Posterior vena cava (tissue), 2 donors: Measurements from ENCODE around the gene CFDP1. TPM values are rescaled to one million over a fixed set of nuclear protein-coding genes. Genes with fewer than 3 reads are reported as not detected.
"Not testable (repeated sequence)": the region's sequence is repeated elsewhere in the genome, so short reads cannot be mapped to it uniquely, and the experiment has no call there.

Experiments
- DNase-seq: peaks from one replicate; pipeline ENCODE4 v3.0.0-alpha.2; 2020; ENCODE audit warnings: low spot score
- intact Hi-C, 2 donors: fragments of 100-400 bp; cut with DNase I; formaldehyde crosslinking; loops; one replicate each; pipeline versions ENCODE4 v1.14.1 to v1.14.2; 2022 to 2023
- total RNA-seq, 2 donors: library from RNA; stranded (reverse); fragmentation: NEBNext Ultra II Directional; extraction: Animal tissue kit (Norgen Biotek cat#: 25700); gene quantifications; one replicate each; pipeline ENCODE4 v1.2.1, GENCODE V29; 2021
- donor health status: DM: yes; HTN: yes; CAD: no.
- donor health status: DM: yes; HTN: yes; CAD: no.

CFDP1 gene
- total RNA-seq, 2 donors from 2014 or later, result 45.3 to 54.4 TPM

DNA sequence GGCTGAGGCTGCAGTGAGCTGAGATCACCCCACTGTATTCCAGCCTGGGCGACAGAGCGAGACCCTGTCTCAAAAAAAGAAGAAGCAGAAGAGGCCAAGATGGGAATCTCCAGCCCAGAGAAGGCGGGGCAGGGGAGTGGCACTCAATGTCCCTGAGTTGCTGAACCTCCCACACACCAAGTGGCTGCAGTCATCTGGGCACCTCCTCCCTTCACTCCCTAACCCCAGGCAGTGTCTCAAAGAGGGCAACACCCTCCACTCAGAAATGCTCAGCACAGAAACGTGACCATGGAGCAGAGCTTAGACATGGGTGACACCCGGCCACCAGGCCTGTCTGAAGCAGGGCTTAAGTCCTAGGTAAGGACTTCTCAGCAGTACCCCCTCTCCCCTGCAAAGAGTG lies 145.6 kb downstream of the CFDP1 start:
- intact Hi-C loops, result no loop called here
- DNase-seq, result no peak

GRCh38 chr16:75286389-75286788 lies 146.9 kb downstream of the CFDP1 start:
- intact Hi-C loops, result no loop called here
- DNase-seq, result no peak

- intact Hi-C loops, result no loop called here
Measured at GRCh38 chr16:75282466-75283281, 150.6 kb downstream of the CFDP1 start.

DNA sequence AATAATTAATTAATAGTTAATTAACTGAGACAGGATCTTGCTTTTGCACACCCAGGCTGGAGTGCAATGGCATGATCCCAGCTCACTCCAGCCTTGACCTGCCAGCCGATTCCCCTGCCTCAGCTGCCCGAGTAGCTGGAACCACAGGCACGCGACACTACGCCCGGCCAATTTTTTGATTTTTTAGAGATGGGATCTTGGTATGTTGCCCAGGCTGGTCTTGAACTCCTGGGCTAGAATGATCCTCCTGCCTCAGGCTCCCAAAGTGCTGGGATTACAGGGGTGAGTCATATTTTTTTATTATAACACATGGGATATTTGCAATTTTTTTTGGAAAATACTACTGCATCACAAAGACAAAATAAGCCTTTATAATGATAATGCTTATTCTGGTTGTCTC lies 151.5 kb downstream of the CFDP1 start:
- intact Hi-C loops, result no loop called here
- no peak for DNase-seq

More at GRCh38 chr16:75282466-75283281, 150.6 kb downstream of the CFDP1 start:
- DNase-seq, result no peak

GRCh38 chr16:75281009-75281408 lies 152.3 kb downstream of the CFDP1 start:
- intact Hi-C loops, DNase-seq: not testable (repeated sequence)

- no peak for DNase-seq
- intact Hi-C loops, result no loop called here
Measured at GRCh38 chr16:75280331-75280804, 152.9 kb downstream of the CFDP1 start.

GRCh38 chr16:75279305-75279704 lies 154.0 kb downstream of the CFDP1 start:
- no peak for DNase-seq
- intact Hi-C loops, result no loop called here

- DNase-seq, result no peak
- intact Hi-C loops, result no loop called here
Measured at GRCh38 chr16:75273054-75273925, 160.0 kb downstream of the CFDP1 start.

GRCh38 chr16:75272629-75273028 lies 160.7 kb downstream of the CFDP1 start:
- intact Hi-C loops, DNase-seq: not testable (repeated sequence)

- intact Hi-C loops, result no loop called here
Measured at GRCh38 chr16:75272097-75272551, 161.2 kb downstream of the CFDP1 start.

GRCh38 chr16:75271441-75272096 lies 161.7 kb downstream of the CFDP1 start:
- no peak for DNase-seq
- intact Hi-C loops, result no loop called here

More at GRCh38 chr16:75272097-75272551, 161.2 kb downstream of the CFDP1 start:
- DNase-seq, result no peak

GRCh38 chr16:75269358-75269757 lies 163.9 kb downstream of the CFDP1 start:
- intact Hi-C loops, DNase-seq: not testable (repeated sequence)

DNA sequence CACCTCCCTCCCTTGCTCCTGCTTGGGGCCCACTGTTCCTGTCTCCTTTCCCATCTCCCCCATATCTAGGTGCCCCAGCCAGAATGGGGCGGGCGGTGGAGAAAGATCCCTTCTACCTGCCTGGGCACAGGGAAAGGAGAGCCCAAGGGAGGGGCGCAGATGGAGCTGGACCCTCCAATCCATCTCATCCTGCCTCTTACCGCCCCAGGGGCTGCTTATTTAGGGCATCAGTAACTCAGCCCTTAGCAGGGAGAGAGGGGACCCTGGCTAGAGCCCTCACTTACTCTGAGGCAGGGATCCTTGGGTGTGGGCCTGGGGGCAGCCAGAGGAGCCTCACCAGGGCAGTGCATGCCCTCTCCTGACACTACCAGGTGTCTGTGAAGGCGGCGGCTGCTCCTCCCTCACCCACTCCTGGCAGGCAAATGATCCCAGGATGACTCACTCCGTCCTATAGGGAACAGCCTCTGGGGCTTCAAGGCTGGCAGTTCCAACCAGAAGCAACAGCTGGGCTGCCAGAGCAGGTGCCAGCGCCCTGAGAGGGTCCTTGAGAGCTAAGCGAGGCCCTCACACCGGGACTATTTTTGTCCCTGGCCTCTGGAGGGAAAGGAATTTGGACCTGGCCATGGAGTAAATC lies 165.6 kb downstream of the CFDP1 start:
- intact Hi-C loops, result no loop called here
- DNase-seq, result no peak

DNA sequence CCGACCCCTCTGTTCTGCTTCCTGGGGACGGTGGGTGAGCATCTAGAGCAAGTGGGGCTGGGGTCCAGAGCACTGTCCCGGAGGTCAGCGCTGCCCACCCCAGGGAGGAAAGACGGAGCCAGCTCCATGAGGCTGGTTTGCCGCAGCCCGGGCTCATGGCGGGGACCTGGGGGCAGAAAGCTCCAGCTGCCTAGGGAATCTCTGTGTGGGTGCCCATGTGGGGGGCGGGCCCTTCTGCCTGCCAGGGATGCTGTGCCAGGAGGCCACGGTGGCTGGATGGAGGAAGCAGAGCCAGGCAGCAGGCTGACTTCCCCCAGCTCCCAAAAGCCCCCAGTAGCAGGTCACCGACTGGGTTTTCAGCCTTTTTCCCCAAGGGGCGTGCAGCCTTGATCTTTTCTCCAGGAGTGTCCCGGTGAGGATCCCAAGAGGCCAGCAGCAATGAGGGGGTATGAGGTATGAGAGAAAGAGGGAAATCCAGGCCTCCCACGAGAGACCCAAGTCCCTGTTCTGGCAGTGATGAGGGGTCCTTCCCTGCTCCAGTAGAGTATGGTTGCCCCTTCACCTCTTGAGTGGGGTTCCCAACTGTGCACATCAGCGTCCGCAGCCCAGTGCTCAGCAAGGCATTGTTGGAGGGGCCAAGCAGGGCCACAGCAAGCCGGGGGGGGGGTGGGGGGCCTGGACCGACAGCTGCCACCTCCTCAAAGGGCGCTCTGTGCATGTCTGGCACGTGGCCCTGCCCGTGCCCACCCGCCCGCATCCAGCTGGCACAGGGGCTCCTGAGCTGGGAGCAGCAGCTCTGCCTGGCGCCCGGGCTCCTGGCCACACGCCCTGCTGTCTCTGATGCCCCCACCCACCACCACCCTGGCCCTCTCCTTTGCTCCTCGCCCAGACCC lies 166.3 kb downstream of the CFDP1 start:
- intact Hi-C loops, result no loop called here

GRCh38 chr16:75265911-75266701 lies 167.2 kb downstream of the CFDP1 start:
- intact Hi-C loops, result no loop called here
- DNase-seq, result peak; percentile 92

More for the DNA sequence above, 166.3 kb downstream of the CFDP1 start:
- no peak for DNase-seq

GRCh38 chr16:75264999-75265910 lies 168.0 kb downstream of the CFDP1 start:
- no peak for DNase-seq
- intact Hi-C loops, result no loop called here
